ENCODE measurements around the gene VKORC1L1.

- no peak for TF ChIP-seq CTCF (IDR thresholded peaks at IDR 0.05)
- TF ChIP-seq POLR2A (IDR thresholded peaks at IDR 0.05), result no peak
These were observed 64.4 kb downstream of the VKORC1L1 start for GRCh38 chr7:65937296-65937695.

Measured in Peyer's patch (tissue), 4 donors.